Measurements from ENCODE around the gene NPAS1.

NPAS1 gene

DNA sequence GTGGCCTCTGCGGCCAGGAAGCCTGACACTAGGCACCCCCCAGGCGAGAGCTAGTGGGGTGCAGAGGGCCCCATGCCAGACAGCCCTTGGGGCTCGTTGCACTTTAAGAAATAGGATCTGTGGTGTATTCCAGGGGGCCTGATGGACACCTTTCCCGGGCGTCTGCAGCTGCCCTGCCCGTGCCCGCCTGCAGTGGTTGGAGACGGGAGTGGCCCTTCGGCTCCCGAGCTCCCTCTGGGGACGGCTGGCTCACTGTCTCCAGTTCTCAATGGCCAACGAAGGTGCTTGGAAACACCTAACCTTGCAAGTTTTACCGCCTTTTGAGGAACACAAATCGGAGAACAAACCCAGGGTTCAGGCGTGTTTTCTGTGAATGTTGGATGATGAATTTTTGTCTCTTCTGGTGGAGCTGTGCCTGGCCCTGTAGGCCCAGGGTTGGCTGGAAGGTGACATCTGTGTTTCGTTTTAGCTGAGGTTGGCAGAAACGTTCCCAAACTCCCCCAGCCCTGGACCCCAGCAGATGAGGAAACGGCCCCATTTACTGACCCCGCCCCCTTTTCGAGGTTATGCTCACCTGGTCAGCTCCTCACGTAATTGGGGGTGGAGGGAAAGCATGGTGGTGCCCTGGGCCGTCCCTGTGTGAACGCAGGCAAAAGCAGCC lies 17.4 kb upstream of the NPAS1 start:
- TF ChIP-seq, protein P1, sequence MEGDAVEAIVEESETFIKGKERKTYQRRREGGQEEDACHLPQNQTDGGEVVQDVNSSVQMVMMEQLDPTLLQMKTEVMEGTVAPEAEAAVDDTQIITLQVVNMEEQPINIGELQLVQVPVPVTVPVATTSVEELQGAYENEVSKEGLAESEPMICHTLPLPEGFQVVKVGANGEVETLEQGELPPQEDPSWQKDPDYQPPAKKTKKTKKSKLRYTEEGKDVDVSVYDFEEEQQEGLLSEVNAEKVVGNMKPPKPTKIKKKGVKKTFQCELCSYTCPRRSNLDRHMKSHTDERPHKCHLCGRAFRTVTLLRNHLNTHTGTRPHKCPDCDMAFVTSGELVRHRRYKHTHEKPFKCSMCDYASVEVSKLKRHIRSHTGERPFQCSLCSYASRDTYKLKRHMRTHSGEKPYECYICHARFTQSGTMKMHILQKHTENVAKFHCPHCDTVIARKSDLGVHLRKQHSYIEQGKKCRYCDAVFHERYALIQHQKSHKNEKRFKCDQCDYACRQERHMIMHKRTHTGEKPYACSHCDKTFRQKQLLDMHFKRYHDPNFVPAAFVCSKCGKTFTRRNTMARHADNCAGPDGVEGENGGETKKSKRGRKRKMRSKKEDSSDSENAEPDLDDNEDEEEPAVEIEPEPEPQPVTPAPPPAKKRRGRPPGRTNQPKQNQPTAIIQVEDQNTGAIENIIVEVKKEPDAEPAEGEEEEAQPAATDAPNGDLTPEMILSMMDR (IDR thresholded peaks at IDR 0.05), result no peak

DNA sequence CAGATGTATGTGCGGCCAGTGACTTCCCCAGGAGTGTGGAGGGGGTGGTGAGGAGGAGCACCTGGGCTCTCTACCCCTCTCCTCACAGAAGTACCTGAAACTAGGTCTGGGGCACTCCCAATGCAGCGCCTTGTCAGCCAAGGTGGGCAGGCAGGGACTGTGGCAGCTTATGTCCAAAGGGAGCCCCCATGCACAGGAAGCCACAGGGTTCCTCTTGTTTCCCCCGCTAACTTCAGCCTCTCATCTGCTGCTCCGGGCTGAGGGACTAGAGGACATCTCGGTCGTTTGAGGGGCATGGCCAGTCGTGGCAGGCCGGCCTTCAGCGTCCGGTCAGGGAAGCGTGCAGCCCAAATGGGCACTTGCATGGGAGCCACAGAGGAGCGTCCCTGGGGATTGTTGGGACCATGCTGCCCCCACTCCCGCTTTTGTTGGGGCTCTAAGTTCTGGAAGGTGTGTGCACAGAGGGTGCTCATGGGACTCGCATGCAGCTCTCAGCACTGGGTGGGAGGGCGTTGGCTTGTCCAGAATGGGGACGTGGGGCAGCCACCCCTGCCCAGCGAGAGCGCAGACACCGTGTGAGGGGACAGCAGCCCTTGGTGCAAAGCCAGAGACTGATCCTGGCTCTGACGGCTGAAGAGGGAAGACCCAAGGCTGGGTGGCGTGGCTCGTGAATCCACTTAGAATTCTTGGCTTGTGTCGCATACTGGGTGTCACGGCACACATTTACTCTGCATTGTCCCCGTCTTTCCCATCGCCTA lies 16.6 kb upstream of the NPAS1 start:
- TF ChIP-seq, protein P1 (IDR thresholded peaks at IDR 0.05), result no peak

DNA sequence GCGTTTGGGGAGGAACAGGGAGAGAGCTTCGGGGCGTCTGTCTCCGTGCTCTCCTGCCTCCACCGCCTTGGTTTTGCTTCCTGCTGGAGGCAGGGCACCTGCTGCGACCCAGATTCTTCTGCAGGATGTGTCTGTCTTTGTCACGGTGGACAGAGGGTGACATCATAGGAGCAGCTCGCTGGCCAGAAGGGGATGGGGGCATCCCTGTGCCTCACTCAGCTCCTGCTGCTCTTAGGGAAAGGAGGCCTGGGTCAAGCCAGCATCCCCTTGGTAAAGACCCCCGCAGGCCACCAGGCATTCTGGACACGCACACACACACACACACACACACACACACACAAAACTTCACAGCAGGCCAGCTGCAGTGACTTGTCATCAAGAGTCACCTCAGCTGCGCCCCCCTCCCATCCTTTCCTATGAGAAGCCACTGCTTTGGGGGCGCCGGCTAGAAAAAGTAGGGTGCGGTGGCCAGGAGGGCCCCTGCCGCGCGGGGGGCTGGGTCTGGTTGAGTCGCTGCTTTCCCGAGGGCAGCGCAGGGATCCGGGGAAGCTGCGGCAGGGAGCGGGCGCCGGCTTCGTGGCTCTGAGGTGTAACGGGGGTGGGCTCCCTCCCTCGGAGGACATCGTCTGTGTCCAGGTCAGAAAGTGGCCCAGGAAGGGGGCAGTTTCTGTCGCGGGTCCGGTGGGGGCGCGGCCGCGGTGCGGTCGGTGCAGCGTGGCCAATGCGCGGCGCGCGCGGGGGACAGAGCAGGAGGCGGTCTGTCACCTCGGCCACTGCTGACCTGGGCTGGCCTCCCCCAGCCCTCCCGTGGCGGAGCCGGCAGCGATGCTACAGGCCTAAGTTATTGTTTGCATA lies 15.8 kb upstream of the NPAS1 start:
- TF ChIP-seq, protein P1 (IDR thresholded peaks at IDR 0.05), result no peak

DNA sequence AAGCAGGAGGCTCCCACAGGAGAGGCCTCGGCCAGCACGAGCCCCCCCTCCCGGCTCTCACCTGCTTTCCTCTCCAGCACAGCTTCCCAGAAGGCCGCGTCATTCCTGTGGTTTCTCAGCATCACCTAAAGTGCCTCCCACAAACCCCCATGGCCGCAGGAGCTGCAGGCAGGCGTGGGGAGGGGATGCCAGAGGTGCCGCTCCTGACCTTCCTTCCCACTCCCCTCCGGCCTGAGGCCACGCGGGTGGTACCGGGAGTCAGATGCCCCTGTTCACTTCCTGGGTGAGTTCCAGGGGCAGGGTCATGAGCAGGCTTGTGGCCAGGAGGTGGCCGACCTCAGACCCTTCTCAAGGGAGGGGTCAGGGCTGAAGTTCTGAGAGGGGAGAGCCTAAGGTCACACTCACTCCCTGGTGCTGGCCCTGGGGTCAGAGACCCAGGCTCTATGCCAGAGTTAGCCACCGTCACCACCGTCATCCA lies 14.4 kb upstream of the NPAS1 start:
- TF ChIP-seq, protein P1 (IDR thresholded peaks at IDR 0.05), result no peak

DNA sequence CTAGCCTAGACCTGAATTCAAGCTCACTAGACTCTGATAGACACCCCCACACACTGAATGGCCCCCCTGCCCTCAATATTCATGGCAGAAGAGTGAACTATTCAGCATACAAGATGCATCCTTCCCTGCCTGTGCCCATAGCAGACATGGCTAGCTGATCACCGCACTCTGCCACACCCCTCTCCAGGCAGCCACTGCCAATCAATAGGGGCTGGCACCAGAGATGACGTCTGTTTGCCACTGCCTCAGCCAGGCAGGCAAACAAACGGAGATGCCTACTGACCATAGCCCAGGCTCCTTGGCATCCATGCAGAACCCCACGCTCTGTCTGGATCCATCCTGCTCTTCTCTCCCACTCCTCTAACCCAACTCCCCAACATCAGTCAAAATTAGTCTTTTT lies 13.8 kb upstream of the NPAS1 start:
- TF ChIP-seq, protein P1 (IDR thresholded peaks at IDR 0.05), result no peak

DNA sequence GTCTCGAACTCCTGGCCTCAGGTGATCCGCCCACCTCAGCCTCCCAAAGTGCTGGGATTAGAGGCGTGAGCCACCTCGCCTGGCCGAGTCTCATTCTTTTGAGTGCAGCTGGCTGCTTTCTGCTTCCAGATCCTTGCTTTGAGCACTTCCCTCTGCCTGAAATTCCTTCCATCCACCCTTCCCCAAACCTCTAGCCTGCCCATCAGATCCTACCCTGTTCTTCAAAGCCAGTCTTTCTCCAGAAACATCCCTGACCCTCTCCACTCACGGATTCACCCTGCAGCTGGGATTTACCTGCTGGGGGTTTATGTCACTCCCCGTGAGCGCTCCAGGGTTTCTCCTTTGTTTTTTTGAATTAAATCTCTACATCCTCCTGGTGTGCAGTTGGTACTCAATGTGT lies 13.1 kb upstream of the NPAS1 start:
- TF ChIP-seq, protein P1 (IDR thresholded peaks at IDR 0.05), result no peak

DNA sequence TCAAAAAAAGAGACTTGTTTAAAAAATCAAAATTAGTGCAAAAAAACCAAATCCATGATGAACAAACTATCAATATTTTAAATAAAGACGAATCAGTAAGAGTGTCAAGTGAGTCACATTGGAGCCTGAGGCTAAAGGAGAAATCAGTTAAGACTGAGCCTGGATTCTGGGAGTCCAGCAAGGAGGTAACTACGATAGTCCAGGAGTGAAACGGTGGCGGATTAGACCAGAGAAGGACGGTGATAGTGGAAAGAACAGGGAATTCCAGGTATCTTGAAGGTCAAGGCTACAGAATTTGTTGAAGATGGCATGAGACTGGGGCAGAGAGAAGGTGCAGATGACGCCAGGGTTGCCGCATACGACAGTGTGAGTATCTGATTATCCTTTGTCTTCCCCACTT lies 7.0 kb upstream of the NPAS1 start:
- TF ChIP-seq, protein P1 (IDR thresholded peaks at IDR 0.05), result no peak

Data from LNCAP (cell line).